Neural cell (in vitro differentiated cells): ENCODE measurements around the gene SLC25A45. TPM values are rescaled to one million over a fixed set of nuclear protein-coding genes. Genes with fewer than 3 reads are reported as not detected.

Experiments used
- H2AFZ ChIP-seq: fragments of 200-600, 300-800 bp; sonication (generic), shearing (Covaris generic); 2 replicates; pipeline ENCODE4 v1.6.0; 2014; ENCODE audit warnings: low read depth, mild to moderate bottlenecking, antibody characterized with exemption, low read length, moderate library complexity
- H3F3A ChIP-seq: fragments of 200-600 bp; shearing (Covaris generic); 2 replicates; pipeline ENCODE4 v1.6.1; 2016; ENCODE audit warnings: mild to moderate bottlenecking, moderate library complexity, mixed read lengths, antibody characterized with exemption, low read length; ENCODE audit not compliant: insufficient read depth, poor library complexity, severe bottlenecking
- H3K27ac ChIP-seq: fragments of 200-600, 300-800 bp; sonication (generic), shearing (Covaris generic); 2 replicates; pipeline ENCODE4 v1.5.1; 2014; ENCODE audit warnings: mild to moderate bottlenecking, low read length, moderate library complexity
- H3K27me3 ChIP-seq: fragments of 300-800, 200-600 bp; sonication (generic), shearing (Covaris generic); 2 replicates; pipeline ENCODE4 v1.6.0; 2014; ENCODE audit warnings: mild to moderate bottlenecking, low read depth, low read length, moderate library complexity; ENCODE audit not compliant: insufficient read depth
- H3K36me3 ChIP-seq: fragments of 300-800, 200-600 bp; sonication (generic), shearing (Covaris generic); 2 replicates; pipeline ENCODE4 v1.5.1; 2014; ENCODE audit warnings: mild to moderate bottlenecking, antibody characterized with exemption, low read length, moderate library complexity; ENCODE audit not compliant: insufficient read depth
- H3K4me2 ChIP-seq: fragments of 300-800, 200-600 bp; sonication (generic), shearing (Covaris generic); 2 replicates; pipeline ENCODE4 v1.6.0; 2014; ENCODE audit warnings: mild to moderate bottlenecking, low read length
- H3K4me3 ChIP-seq: fragments of 300-800, 200-600 bp; sonication (generic), shearing (Covaris generic); 2 replicates; pipeline ENCODE4 v1.5.1; 2014; ENCODE audit warnings: mild to moderate bottlenecking, low read length, moderate library complexity
- H3K79me2 ChIP-seq: fragments of 200-600 bp; shearing (Covaris generic); replicated peaks from 2 replicates; pipeline ENCODE4 v1.6.0; 2014; ENCODE audit warnings: mild to moderate bottlenecking, low read length, moderate library complexity; ENCODE audit not compliant: insufficient read depth
- H3K9ac ChIP-seq: fragments of 300-800, 200-600 bp; sonication (generic), shearing (Covaris generic); 2 replicates; pipeline ENCODE4 v1.6.1; 2016; ENCODE audit warnings: mild to moderate bottlenecking, low read length, mixed read lengths
- H3K9me2 ChIP-seq: fragments of 200-600 bp; shearing (Covaris generic); 2 replicates; pipeline ENCODE4 v1.6.1; 2016; ENCODE audit warnings: mild to moderate bottlenecking, low read length, mixed read lengths; ENCODE audit not compliant: insufficient read depth
- H3K9me3 ChIP-seq: fragments of 200-600, 300-800 bp; sonication (generic), shearing (Covaris generic); 2 replicates; pipeline ENCODE4 v1.6.1; 2016; ENCODE audit warnings: mild to moderate bottlenecking, mixed run types, low read length, moderate library complexity, mixed read lengths
- H4K20me1 ChIP-seq: fragments of 200-600 bp; shearing (Covaris generic); 2 replicates; pipeline ENCODE4 v1.6.1; 2016; ENCODE audit warnings: mild to moderate bottlenecking, mixed run types; ENCODE audit not compliant: insufficient read depth
- EP300 ChIP-seq: fragments of 450-650 bp; conservative IDR thresholded peaks from 2 replicates; pipeline ENCODE4 v1.6.1; 2014; ENCODE audit warnings: antibody characterized with exemption, mild to moderate bottlenecking, moderate library complexity; ENCODE audit not compliant: poor library complexity, severe bottlenecking
- EZH2 ChIP-seq: fragments of 200-600, 300-800 bp; shearing (Covaris generic), sonication (generic); IDR thresholded peaks from 2 replicates; pipeline ENCODE4 v1.6.1; 2014; ENCODE audit warnings: antibody characterized with exemption, low read length, borderline replicate concordance, mild to moderate bottlenecking; ENCODE audit not compliant: insufficient read depth, poor library complexity, severe bottlenecking
- MXI1 ChIP-seq: fragments of 450-650 bp; conservative IDR thresholded peaks from 2 replicates; pipeline ENCODE4 v1.6.1; 2014; ENCODE audit warnings: antibody characterized with exemption, mild to moderate bottlenecking; ENCODE audit not compliant: poor library complexity, severe bottlenecking
- POLR2AphosphoS5 ChIP-seq: IDR thresholded peaks from 2 replicates; pipeline ENCODE4 v1.6.1; 2012
- RAD21 ChIP-seq: fragments of 450-650 bp; conservative IDR thresholded peaks from 2 replicates; pipeline ENCODE4 v1.6.1; 2014; ENCODE audit warnings: antibody characterized with exemption, mild to moderate bottlenecking, moderate library complexity
- SMC3 ChIP-seq: fragments of 450-650 bp; conservative IDR thresholded peaks from 2 replicates; pipeline ENCODE4 v1.6.1; 2014; ENCODE audit warnings: antibody characterized with exemption, mild to moderate bottlenecking, moderate library complexity; ENCODE audit not compliant: poor library complexity
- TAF1 ChIP-seq: IDR thresholded peaks from 2 replicates; pipeline ENCODE4 v1.6.1; 2012; ENCODE audit warnings: low read depth
- polyA plus RNA-seq: library from polyadenylated mRNA; depleted of rRNA; stranded (reverse); fragments of >200 nt; gene quantifications from 2 replicates; pipeline ENCODE4 v1.2.3, GENCODE V29; 2014
- TF ChIP-seq, protein P1 (sequence below): IDR thresholded peaks from 2 replicates; pipeline ENCODE4 v1.6.1; 2012; ENCODE audit warnings: borderline replicate concordance
- TF ChIP-seq, protein P2 (sequence below): fragments of 450-650 bp; IDR thresholded peaks from 2 replicates; pipeline ENCODE4 v1.5.1; 2014; ENCODE audit warnings: antibody characterized with exemption, mild to moderate bottlenecking, moderate library complexity; ENCODE audit not compliant: poor library complexity, severe bottlenecking

The SLC25A45 gene
- polyA plus RNA-seq, 1 donor from 2014 or later, result not detected

DNA sequence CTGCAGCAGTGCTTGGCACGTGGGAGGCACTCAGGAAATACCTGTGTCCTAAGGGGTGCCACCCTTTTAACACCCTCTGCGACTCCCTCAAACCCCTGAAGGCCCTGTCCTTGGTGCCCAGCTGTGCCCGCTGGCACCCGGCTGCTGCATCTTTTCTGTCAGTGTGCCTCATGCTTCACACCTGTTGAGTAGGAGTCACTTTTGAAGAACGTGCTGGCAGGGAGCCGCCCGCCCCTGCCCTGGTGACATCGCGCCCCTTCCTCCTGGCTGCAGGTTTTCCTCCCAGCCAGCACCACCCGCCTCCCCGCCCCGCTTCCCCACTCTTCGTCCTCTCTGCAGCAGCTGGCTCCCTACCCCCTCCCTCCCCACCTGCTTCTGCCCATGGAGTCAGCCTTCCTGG, 21.8 kb upstream of the SLC25A45 start:
- Histone ChIP-seq H3K9me3 (no peaks in the 10 kb centered on the region), H3F3A (no peaks in the 10 kb centered on the region), H2AFZ (no peak overlapping the region), H3K4me3 (no peak overlapping the region), H3K27ac (no peak overlapping the region), H4K20me1 (no peaks in the 10 kb centered on the region), H3K4me2 (no peak overlapping the region), H3K9ac (no peak overlapping the region), H3K79me2 (no peaks in the 10 kb centered on the region), H3K36me3 (no peaks in the 10 kb centered on the region), H3K27me3 (no peaks in the 10 kb centered on the region), H3K9me2 (no peaks in the 10 kb centered on the region)
- TF ChIP-seq TAF1 (no peak), EZH2 (no peak), MXI1 (no peak), RAD21 (no peak), EP300 (no peak), POLR2AphosphoS5 (no peak), SMC3 (no peak)
- TF ChIP-seq, protein P1, sequence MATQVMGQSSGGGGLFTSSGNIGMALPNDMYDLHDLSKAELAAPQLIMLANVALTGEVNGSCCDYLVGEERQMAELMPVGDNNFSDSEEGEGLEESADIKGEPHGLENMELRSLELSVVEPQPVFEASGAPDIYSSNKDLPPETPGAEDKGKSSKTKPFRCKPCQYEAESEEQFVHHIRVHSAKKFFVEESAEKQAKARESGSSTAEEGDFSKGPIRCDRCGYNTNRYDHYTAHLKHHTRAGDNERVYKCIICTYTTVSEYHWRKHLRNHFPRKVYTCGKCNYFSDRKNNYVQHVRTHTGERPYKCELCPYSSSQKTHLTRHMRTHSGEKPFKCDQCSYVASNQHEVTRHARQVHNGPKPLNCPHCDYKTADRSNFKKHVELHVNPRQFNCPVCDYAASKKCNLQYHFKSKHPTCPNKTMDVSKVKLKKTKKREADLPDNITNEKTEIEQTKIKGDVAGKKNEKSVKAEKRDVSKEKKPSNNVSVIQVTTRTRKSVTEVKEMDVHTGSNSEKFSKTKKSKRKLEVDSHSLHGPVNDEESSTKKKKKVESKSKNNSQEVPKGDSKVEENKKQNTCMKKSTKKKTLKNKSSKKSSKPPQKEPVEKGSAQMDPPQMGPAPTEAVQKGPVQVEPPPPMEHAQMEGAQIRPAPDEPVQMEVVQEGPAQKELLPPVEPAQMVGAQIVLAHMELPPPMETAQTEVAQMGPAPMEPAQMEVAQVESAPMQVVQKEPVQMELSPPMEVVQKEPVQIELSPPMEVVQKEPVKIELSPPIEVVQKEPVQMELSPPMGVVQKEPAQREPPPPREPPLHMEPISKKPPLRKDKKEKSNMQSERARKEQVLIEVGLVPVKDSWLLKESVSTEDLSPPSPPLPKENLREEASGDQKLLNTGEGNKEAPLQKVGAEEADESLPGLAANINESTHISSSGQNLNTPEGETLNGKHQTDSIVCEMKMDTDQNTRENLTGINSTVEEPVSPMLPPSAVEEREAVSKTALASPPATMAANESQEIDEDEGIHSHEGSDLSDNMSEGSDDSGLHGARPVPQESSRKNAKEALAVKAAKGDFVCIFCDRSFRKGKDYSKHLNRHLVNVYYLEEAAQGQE, result no peak
- TF ChIP-seq, protein P2, sequence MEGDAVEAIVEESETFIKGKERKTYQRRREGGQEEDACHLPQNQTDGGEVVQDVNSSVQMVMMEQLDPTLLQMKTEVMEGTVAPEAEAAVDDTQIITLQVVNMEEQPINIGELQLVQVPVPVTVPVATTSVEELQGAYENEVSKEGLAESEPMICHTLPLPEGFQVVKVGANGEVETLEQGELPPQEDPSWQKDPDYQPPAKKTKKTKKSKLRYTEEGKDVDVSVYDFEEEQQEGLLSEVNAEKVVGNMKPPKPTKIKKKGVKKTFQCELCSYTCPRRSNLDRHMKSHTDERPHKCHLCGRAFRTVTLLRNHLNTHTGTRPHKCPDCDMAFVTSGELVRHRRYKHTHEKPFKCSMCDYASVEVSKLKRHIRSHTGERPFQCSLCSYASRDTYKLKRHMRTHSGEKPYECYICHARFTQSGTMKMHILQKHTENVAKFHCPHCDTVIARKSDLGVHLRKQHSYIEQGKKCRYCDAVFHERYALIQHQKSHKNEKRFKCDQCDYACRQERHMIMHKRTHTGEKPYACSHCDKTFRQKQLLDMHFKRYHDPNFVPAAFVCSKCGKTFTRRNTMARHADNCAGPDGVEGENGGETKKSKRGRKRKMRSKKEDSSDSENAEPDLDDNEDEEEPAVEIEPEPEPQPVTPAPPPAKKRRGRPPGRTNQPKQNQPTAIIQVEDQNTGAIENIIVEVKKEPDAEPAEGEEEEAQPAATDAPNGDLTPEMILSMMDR, result no peak

DNA sequence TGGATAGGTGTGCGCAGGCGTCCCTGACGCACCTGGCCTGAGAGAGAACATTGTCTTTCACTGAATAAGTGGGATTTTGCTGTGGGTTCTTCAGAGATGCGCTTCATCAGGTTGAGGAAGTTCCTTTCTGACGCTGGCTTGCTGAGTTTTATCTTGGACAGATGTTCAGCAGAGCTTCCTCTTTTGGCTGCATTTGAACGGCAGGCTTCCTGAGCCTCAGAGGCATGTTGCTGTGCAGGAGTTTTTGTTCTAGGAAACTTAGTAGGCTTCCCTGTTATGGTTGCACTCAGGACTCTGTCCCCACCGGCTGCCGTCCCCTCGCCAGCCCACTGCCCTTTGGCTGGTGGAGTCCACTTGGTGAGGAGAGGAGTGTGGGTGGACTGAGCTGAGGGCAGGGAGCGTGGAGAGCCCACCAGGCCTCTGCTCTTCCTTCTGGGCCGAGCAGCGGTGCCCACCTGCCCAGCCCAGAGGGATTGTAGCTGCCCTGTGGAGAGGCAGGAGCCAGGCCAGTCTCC, 21.2 kb upstream of the SLC25A45 start:
- no peak overlapping the region for H3K4me2 ChIP-seq
- no peaks in the 10 kb centered on the region for H3K36me3 ChIP-seq

More for the DNA sequence above, 21.2 kb upstream of the SLC25A45 start:
- Histone ChIP-seq H3K9me2 (no peaks in the 10 kb centered on the region), H3K9ac (no peak overlapping the region), H2AFZ (no peak overlapping the region), H3K79me2 (no peaks in the 10 kb centered on the region), H3F3A (no peaks in the 10 kb centered on the region), H3K27me3 (no peaks in the 10 kb centered on the region), H3K9me3 (no peaks in the 10 kb centered on the region), H3K27ac (no peak overlapping the region), H4K20me1 (no peaks in the 10 kb centered on the region), H3K4me3 (no peak overlapping the region)
- TF ChIP-seq SMC3, result no peak
- no peak for TF ChIP-seq EZH2
- no peak for TF ChIP-seq TAF1
- no peak for TF ChIP-seq POLR2AphosphoS5
- TF ChIP-seq MXI1, result no peak
- TF ChIP-seq, protein P1, result no peak
- TF ChIP-seq EP300, result no peak
- no peak for TF ChIP-seq RAD21
- TF ChIP-seq, protein P2, result no peak
